ENCODE results near the gene TM2D3. TPM values are rescaled to one million over a fixed set of nuclear protein-coding genes. Genes with fewer than 3 reads are reported as not detected.

The TM2D3 gene
- total RNA-seq, 2 experiments from 2014 or later: 43.2 to 51.6 TPM

DNA sequence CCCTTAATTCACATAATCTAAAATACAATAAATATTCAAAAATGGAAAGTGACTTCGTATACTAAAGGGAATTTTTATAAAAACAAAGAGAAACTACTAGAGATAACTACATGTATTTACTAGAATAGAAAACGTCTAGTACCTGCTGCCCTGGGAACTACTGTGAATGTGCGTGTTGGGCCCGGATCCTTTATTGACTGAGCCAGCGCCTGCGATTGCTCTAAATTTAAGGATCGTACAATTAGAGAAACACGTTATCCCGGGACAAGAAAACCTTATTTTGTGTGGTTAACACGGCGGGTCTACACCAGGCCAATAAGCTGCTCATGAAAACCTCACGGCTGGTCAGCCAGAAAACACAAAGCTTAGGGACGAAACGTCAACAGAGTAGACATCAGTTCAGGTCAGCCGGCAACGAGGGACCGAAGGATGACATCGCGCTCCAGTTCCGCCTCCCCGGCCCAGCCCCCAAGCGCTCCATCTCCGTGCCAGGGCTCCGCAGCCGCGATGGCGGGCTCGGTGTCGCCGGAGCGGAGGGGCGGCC, 555 bp downstream of the TM2D3 start:
- CTCF ChIA-PET: interaction anchor here (0.9 to 6.5 kb wide), 3 partner anchors 10 to 364 kb away, joined by 3 to 37 read pairs (median 4); no protein-coding TSS in a partner anchor
- peak overlapping the region; percentile 96 for H3K27ac Mint-ChIP-seq
- H3K36me3 Mint-ChIP-seq: peaks cover 14% of the 10 kb centered on the region
- DNase-seq: no peak
- H3K27me3 Mint-ChIP-seq: no peaks in the 10 kb centered on the region
- H3K4me3 Mint-ChIP-seq: peak overlapping the region; percentile 93
- no peaks in the 10 kb centered on the region for H3K9me3 Mint-ChIP-seq (ENCODE audit: low read depth)
- peaks cover 46% of the 10 kb centered on the region for H3K4me1 Mint-ChIP-seq
- ATAC-seq: peak; percentile 52

DNA sequence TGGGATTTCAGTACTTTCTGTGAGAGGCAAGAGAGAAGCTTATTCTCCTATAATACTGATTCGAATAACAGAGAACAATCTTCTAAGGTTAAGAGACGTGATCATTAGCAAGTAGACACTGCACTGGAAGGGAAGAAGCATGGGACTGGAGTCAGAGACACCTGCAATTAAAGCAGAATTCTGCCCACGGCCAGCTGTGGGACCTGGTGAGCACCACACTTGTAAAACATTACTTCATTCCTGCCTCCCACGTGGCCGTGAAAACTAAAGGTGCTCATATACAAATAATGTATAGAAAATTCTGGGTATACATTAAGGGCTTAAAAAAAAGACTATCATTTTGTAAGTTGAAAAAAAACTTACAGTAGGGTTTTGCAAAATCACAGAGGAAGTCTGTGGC, 2.0 kb downstream of the TM2D3 start:
- CTCF ChIA-PET: interaction anchor here (0.7 to 2.2 kb wide), 5 partner anchors 8 to 361 kb away, joined by 3 to 11 read pairs (median 3); no protein-coding TSS in a partner anchor
- H3K9me3 Mint-ChIP-seq (ENCODE audit: low read depth): no peaks in the 10 kb centered on the region
- H3K4me3 Mint-ChIP-seq: peak overlapping the region; percentile 93
- H3K4me1 Mint-ChIP-seq: peaks cover 46% of the 10 kb centered on the region
- no peak for ATAC-seq
- H3K36me3 Mint-ChIP-seq: peaks cover 24% of the 10 kb centered on the region
- no peaks in the 10 kb centered on the region for H3K27me3 Mint-ChIP-seq
- no peak for DNase-seq
- peak overlapping the region; percentile 96 for H3K27ac Mint-ChIP-seq

DNA sequence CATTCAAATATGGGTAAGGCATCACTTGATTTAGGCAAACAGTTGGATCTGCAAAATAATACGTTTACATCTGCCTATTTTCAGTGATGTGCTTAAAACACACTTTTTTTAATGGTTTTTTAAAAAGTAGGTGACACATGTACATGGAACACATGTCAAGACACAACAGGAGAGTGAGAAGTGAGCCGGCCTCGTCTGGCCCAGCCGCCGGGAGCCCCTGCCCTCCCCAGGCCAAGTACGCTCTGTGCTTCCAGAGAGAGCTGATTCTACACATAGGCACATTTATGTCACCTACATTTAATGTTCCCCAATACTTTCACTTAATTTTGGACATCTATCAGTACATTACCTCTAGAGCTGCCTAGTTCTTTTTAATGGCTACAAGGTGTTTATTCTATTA, 3.8 kb downstream of the TM2D3 start:
- ATAC-seq (no peak), DNase-seq (no peak)
- H3K27me3 Mint-ChIP-seq: no peaks in the 10 kb centered on the region
- peaks cover 31% of the 10 kb centered on the region for H3K36me3 Mint-ChIP-seq
- CTCF ChIA-PET: interaction anchor here (1.5 kb wide), 1 partner anchor 359 kb away, joined by 6 read pairs; no protein-coding TSS in a partner anchor
- no peak overlapping the region for H3K4me3 Mint-ChIP-seq
- no peaks in the 10 kb centered on the region for H3K9me3 Mint-ChIP-seq (ENCODE audit: low read depth)
- H3K27ac Mint-ChIP-seq: no peak overlapping the region
- peaks cover 37% of the 10 kb centered on the region for H3K4me1 Mint-ChIP-seq

DNA sequence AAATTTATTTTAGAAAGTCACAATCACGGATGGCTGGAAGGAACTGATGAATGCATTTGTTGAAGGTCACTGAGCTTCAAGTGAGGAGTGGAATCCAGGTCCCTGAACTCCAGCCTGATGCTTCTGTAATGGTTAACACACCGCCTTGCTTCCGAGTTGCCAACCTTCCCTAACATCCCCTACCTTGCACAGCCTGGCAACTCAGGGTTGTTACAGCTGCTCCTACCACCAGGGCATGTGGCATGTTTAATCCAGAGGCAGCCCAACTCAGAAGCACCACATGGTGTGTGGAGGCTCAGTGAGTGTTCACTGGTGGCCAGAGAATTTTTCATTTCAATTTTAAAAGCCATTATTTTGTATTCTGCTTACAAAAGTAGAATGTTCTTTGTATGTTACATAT, 4.9 kb downstream of the TM2D3 start:
- ATAC-seq (no peak), DNase-seq (no peak)
- Mint-ChIP-seq H3K36me3 (peaks cover 36% of the 10 kb centered on the region), H3K4me3 (no peak overlapping the region), H3K4me1 (peaks cover 37% of the 10 kb centered on the region), H3K27me3 (no peaks in the 10 kb centered on the region), H3K9me3 (ENCODE audit: low read depth) (no peaks in the 10 kb centered on the region), H3K27ac (no peak overlapping the region)
- CTCF ChIA-PET: interaction anchor here (0.9 to 1.4 kb wide), 3 partner anchors 77 to 631 kb away, joined by 3 read pairs; partner anchors contain the start of gene TARS3

DNA sequence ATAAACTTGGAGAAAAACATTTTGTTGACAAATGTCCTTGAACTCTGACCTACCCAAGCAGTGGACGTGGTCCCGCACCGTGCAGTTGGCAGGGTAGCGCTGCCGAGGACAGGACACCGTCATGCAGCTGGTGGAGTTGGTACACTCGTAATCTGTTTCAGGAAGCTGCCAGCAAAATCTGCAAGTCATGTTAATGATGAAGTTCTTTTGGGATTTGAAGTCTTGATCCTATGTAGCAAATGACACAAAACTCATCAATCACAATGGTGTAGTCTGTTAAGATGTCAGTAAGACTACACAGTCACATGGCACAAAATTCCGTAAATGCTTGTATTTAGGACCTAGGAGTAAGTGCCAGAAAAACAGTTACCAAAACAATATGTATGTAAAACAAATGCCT, 5.5 kb downstream of the TM2D3 start:
- Mint-ChIP-seq H3K4me3 (no peak overlapping the region), H3K36me3 (peaks cover 39% of the 10 kb centered on the region)

DNA sequence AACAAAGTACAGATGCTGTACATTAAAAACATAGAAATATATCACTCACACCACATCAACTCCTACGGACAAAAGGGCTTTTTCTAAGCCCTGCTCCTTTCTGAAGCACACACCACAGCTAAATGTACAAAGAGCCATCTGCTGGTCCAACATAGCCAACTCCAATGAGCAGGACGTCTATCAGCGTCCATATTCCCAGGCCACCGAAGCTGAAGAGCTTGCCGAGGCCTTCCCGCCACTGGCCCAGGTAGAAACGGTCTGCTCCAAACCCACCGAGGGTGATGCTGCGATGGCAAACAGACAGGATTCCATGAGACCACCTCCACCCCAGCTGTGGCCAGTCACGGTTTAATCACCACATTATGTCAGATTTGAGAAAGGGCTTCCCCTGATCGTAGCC, 9.8 kb downstream of the TM2D3 start:
- Mint-ChIP-seq H3K4me3 (no peak overlapping the region), H3K9me3 (ENCODE audit: low read depth) (no peaks in the 10 kb centered on the region), H3K27ac (peak overlapping the region; percentile 52), H3K4me1 (peaks cover 19% of the 10 kb centered on the region), H3K36me3 (peaks cover 34% of the 10 kb centered on the region), H3K27me3 (no peaks in the 10 kb centered on the region)
- ATAC-seq (no peak), DNase-seq (no peak)
- CTCF ChIA-PET: interaction anchor here (1.1 to 4.3 kb wide), 13 partner anchors 8 to 626 kb away, joined by 3 to 44 read pairs (median 9); partner anchors contain the start of genes SNRPA1, TARS3 and TM2D3

More for the DNA sequence above, 5.5 kb downstream of the TM2D3 start:
- H3K27ac Mint-ChIP-seq: no peak overlapping the region
- H3K27me3 Mint-ChIP-seq: no peaks in the 10 kb centered on the region
- no peaks in the 10 kb centered on the region for H3K9me3 Mint-ChIP-seq (ENCODE audit: low read depth)
- CTCF ChIA-PET: interaction anchor here (0.9 to 1.4 kb wide), 3 partner anchors 77 to 631 kb away, joined by 3 read pairs; partner anchors contain the start of gene TARS3
- peaks cover 43% of the 10 kb centered on the region for H3K4me1 Mint-ChIP-seq
- DNase-seq (no peak), ATAC-seq (no peak)

DNA sequence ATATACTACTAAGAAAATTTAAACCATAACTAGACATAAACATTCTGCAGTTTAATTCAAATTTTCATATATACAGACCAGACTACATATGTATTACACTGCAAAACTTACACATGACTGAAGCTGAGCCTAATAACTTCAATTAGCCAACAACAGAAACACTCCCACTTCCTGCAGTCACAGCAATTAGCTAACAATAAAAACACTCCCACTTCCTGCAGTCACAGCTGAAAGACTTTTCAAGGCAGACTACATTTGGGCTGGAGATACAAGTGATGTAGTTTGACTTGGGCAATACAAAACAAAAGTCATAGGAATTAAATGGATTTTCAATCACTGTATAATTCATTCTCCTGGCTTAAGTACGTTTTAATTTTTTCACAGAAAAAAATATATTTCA, 10.3 kb downstream of the TM2D3 start:
- Mint-ChIP-seq H3K9me3 (ENCODE audit: low read depth) (no peaks in the 10 kb centered on the region), H3K27me3 (no peaks in the 10 kb centered on the region), H3K27ac (peak overlapping the region; percentile 52), H3K36me3 (peaks cover 31% of the 10 kb centered on the region), H3K4me1 (peaks cover 19% of the 10 kb centered on the region), H3K4me3 (no peak overlapping the region)
- ATAC-seq (no peak), DNase-seq (no peak)
- CTCF ChIA-PET: interaction anchor here (0.7 to 4.3 kb wide), 19 partner anchors 8 to 625 kb away, joined by 3 to 44 read pairs (median 6); partner anchors contain the start of genes SNRPA1, TARS3 and TM2D3

DNA sequence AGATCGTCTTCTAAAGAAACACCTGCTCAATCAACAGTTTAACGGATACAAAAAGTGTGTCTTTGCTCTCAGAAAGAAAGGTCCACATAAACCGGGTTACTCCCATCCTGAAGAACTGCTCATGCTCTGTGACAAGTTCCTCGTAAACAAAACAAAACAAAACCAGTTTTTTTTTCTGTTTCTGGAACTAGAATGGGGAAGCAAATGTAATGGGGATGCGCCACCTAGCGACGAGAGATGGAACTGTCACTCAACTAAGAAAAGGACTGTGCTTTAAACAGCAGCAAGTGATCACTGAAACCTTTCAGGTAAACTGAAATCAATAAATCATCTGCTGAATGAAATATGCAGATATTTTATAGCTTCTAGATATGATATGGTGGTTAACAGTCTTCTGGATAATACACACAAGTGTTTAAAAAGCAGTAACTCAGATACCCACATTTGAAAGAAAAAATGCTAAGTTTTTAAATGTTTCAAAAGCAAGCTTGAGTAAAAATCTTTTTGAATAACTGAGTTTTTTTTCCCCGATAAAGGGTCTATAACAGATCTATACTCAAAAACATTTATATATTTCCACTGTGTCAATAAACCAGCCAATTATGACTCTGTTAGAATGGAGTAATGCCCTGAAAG, 10.9 kb downstream of the TM2D3 start:
- ATAC-seq (peak; percentile 81), DNase-seq (peak; percentile 85)
- peaks cover 31% of the 10 kb centered on the region for H3K36me3 Mint-ChIP-seq
- H3K9me3 Mint-ChIP-seq (ENCODE audit: low read depth): no peaks in the 10 kb centered on the region
- peak overlapping the region; percentile 77 for H3K27ac Mint-ChIP-seq
- peaks cover 19% of the 10 kb centered on the region for H3K4me1 Mint-ChIP-seq
- no peaks in the 10 kb centered on the region for H3K27me3 Mint-ChIP-seq
- peak overlapping the region; percentile 17 for H3K4me3 Mint-ChIP-seq
- CTCF ChIA-PET: interaction anchor here (0.6 to 4.3 kb wide), 21 partner anchors 9 to 775 kb away, joined by 3 to 44 read pairs (median 3); partner anchors contain the start of genes SNRPA1, TARS3 and TM2D3

DNA sequence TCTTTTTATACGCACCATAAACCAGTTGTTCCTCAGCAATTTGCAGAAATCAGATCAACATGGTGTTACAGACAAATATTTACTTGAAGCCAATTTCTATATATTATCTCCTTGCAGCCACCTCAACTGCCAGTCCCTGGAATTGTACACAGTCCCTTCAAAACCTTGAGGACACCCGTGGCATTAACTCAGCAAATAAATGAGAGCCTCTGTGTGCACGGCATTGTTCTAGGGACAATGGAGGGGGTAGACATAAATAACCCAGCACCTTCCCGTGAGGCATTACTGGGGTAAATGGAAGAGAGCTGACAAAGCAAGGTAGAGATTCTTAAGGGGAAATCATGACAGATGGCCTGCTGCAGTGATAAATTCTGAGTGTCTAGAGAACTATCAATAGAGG, 12.5 kb downstream of the TM2D3 start:
- Mint-ChIP-seq H3K27me3 (no peaks in the 10 kb centered on the region), H3K4me3 (no peak overlapping the region), H3K4me1 (peaks cover 19% of the 10 kb centered on the region), H3K27ac (no peak overlapping the region), H3K36me3 (peaks cover 18% of the 10 kb centered on the region), H3K9me3 (ENCODE audit: low read depth) (no peaks in the 10 kb centered on the region)
- DNase-seq (no peak), ATAC-seq (no peak)
- CTCF ChIA-PET: interaction anchor here (1.0 to 4.3 kb wide), 3 partner anchors 137 to 363 kb away, joined by 3 to 44 read pairs (median 4); no protein-coding TSS in a partner anchor

DNA sequence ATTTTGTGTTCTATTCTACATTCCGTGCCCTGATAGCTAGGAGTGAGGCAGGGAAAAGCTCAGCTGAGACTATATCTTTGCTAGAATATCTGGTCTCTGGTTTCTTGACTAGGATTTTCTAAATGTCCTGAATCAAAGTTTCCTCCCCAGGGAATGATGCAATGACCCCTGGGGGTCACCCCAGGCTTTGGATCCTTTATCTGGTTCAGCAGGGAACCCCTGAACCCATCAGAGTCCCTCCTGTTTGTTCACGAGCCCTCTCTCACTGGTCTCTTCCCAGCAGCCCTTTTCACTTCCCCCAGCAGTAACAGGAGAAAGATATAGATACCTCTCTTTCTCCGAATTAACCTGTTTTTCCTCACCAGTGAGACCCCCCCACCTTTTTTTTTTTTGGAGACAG, 14.3 kb downstream of the TM2D3 start:
- Mint-ChIP-seq H3K36me3 (peaks cover 15% of the 10 kb centered on the region), H3K27ac (no peak overlapping the region), H3K4me1 (peaks cover 18% of the 10 kb centered on the region), H3K4me3 (no peak overlapping the region), H3K9me3 (ENCODE audit: low read depth) (no peaks in the 10 kb centered on the region), H3K27me3 (no peaks in the 10 kb centered on the region)
- CTCF ChIA-PET: no interaction called here
- DNase-seq (no peak), ATAC-seq (no peak)

DNA sequence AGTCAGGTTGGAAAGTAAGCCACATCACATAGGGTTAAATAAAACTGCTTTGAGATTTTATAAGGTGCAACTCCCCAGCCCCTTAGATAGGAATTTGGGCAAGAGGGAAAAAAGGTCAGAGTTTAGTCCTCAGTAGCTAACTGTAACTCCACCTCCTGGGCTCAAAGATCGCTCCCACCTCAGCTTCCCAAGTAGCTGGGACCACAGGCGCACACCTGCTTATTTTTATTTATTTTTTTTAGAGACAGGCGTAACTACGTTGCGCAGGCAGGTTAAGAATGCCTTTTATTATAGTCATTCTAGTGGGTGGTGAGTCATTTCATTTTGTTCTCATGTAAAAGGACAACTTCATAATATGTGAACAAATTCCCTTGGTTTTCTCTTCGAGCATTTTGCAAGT, 14.7 kb downstream of the TM2D3 start:
- CTCF ChIA-PET: interaction anchor here (1.0 kb wide), 1 partner anchor 340 kb away, joined by 3 read pairs; no protein-coding TSS in a partner anchor

DNA sequence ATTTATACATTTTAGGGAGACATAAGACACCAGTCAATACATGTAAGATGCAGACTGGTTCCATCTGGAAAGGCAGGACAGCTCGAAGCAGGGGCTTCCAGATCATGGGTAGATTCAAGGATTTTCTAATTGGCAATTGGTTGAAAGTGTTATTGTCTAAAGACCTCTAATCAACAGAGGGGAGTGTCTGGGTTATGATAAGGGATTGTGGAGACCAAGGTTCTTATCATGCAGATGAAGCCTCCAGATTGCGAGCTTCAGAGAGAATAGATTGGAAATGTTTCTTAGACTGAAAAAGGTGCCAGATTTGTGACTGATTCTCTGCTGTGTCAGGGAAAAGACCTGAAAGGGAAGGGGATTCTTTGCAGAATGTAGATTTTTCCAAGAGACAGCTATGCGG, 15.1 kb downstream of the TM2D3 start:
- no peaks in the 10 kb centered on the region for H3K27me3 Mint-ChIP-seq
- H3K4me3 Mint-ChIP-seq: no peak overlapping the region
- CTCF ChIA-PET: interaction anchor here (1.0 kb wide), 1 partner anchor 339 kb away, joined by 3 read pairs; no protein-coding TSS in a partner anchor
- H3K36me3 Mint-ChIP-seq: peaks cover 10% of the 10 kb centered on the region
- DNase-seq: no peak
- ATAC-seq: no peak
- peaks cover 10% of the 10 kb centered on the region for H3K4me1 Mint-ChIP-seq
- no peak overlapping the region for H3K27ac Mint-ChIP-seq
- no peaks in the 10 kb centered on the region for H3K9me3 Mint-ChIP-seq (ENCODE audit: low read depth)

More for the DNA sequence above, 14.7 kb downstream of the TM2D3 start:
- H3K4me1 Mint-ChIP-seq: peaks cover 14% of the 10 kb centered on the region
- peaks cover 12% of the 10 kb centered on the region for H3K36me3 Mint-ChIP-seq
- H3K27ac Mint-ChIP-seq: no peak overlapping the region
- H3K9me3 Mint-ChIP-seq (ENCODE audit: low read depth): no peaks in the 10 kb centered on the region
- no peak for DNase-seq
- H3K27me3 Mint-ChIP-seq: no peaks in the 10 kb centered on the region
- no peak for ATAC-seq
- no peak overlapping the region for H3K4me3 Mint-ChIP-seq

DNA sequence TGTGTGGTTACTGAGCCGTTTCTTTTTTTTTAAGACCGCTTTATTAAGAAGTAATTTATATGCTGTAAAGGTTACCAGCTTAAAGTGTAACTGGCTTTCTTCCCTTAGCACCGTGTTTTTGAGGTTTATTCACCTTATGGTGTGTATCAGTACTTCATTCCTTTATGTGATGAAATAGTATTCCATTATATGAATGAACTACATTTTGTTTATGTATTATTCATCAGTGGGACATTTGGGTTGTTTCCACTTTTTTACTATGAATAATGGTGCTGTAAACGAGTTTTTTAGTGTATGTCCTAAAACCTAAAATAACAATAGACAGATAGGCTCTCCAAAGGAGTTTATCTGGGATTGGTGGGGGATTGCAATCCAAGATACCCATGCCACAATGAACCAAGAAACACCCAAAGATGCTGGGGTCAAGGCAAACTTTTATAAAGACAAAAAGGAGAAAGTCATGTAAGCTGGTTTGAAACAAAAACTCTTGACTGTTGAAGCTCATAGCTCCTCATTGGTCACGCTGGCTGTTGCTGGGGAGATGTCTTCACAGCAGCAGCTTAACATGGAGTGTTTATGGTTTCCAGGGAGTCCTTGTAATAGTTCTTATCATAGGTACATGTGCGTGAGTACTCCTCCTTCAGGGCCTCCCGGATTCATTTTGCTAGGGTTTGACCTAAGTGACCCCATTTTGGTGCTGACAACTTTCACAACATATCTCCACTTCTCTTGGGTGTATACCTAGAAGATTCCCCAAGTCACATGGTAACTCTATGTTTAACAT, 16.0 kb downstream of the TM2D3 start:
- no peaks in the 10 kb centered on the region for H3K27me3 Mint-ChIP-seq
- H3K4me1 Mint-ChIP-seq: peaks cover 4% of the 10 kb centered on the region
- ATAC-seq (no peak), DNase-seq (no peak)
- H3K9me3 Mint-ChIP-seq (ENCODE audit: low read depth): no peaks in the 10 kb centered on the region
- peaks cover 8% of the 10 kb centered on the region for H3K36me3 Mint-ChIP-seq
- H3K27ac Mint-ChIP-seq: no peak overlapping the region
- CTCF ChIA-PET: interaction anchor here (1.0 kb wide), 1 partner anchor 338 kb away, joined by 3 read pairs; no protein-coding TSS in a partner anchor
- no peak overlapping the region for H3K4me3 Mint-ChIP-seq
